ENCODE results near the gene SRRD.
A peak's percentile ranks its signal among the peaks of the same experiment; 100 is the strongest.

SRRD gene

GRCh38 chr22:26514419-26515161 lies 30.9 kb downstream of the SRRD start:
- H3K36me3 ChIP-seq (ENCODE audit: low read length) = no peaks in the 10 kb centered on the region
- no peak overlapping the region for H3K27ac ChIP-seq (ENCODE audit: low read depth, low read length)
- no peaks in the 10 kb centered on the region for H3K9me2 ChIP-seq (replicated peaks; ENCODE audit: insufficient read depth, low read length)
- H3K9me3 ChIP-seq (ENCODE audit: insufficient read depth, low read length) = no peaks in the 10 kb centered on the region
- H4K20me1 ChIP-seq (ENCODE audit: low read depth, low read length) = no peaks in the 10 kb centered on the region
- peaks cover 18% of the 10 kb centered on the region for H3K79me2 ChIP-seq (ENCODE audit: insufficient read depth, low read length)
- peak overlapping the region; percentile 92 for H3K4me2 ChIP-seq (ENCODE audit: low read depth, low read length, poor library complexity, severe bottlenecking)
- no peak overlapping the region for H3K4me3 ChIP-seq (ENCODE audit: insufficient read depth, low read length, poor library complexity, severe bottlenecking)
- no peak for TF ChIP-seq CTCF (IDR thresholded peaks at IDR 0.05; ENCODE audit: insufficient read depth, low read length, poor library complexity, severe bottlenecking)
- no peak for TF ChIP-seq EZH2phosphoT487 (conservative IDR thresholded peaks at IDR 0.05; ENCODE audit: low read length)
- H2AFZ ChIP-seq (ENCODE audit: low read depth, low read length, severe bottlenecking) = no peak overlapping the region
- no peaks in the 10 kb centered on the region for H3K27me3 ChIP-seq (ENCODE audit: low read length)
- no peak overlapping the region for H3K9ac ChIP-seq (ENCODE audit: low read length)
- H3F3A ChIP-seq (ENCODE audit: insufficient read depth) = no peaks in the 10 kb centered on the region

- H3K36me3 ChIP-seq (ENCODE audit: low read length) = no peaks in the 10 kb centered on the region
- no peaks in the 10 kb centered on the region for H3K9me2 ChIP-seq (replicated peaks; ENCODE audit: insufficient read depth, low read length)
- TF ChIP-seq EZH2phosphoT487 (conservative IDR thresholded peaks at IDR 0.05; ENCODE audit: low read length) (no peak), CTCF (IDR thresholded peaks at IDR 0.05; ENCODE audit: insufficient read depth, low read length, poor library complexity, severe bottlenecking) (no peak)
- no peak overlapping the region for H3K9ac ChIP-seq (ENCODE audit: low read length)
- H3K9me3 ChIP-seq (ENCODE audit: insufficient read depth, low read length) = no peaks in the 10 kb centered on the region
- no peaks in the 10 kb centered on the region for H3F3A ChIP-seq (ENCODE audit: insufficient read depth)
- no peaks in the 10 kb centered on the region for H4K20me1 ChIP-seq (ENCODE audit: low read depth, low read length)
- peaks cover 15% of the 10 kb centered on the region for H3K79me2 ChIP-seq (ENCODE audit: insufficient read depth, low read length)
- no peak overlapping the region for H3K4me3 ChIP-seq (ENCODE audit: insufficient read depth, low read length, poor library complexity, severe bottlenecking)
- H3K27me3 ChIP-seq (ENCODE audit: low read length) = no peaks in the 10 kb centered on the region
- H3K27ac ChIP-seq (ENCODE audit: low read depth, low read length) = no peak overlapping the region
- no peak overlapping the region for H2AFZ ChIP-seq (ENCODE audit: low read depth, low read length, severe bottlenecking)
- no peak overlapping the region for H3K4me2 ChIP-seq (ENCODE audit: low read depth, low read length, poor library complexity, severe bottlenecking)
Observed at GRCh38 chr22:26515931-26516330, 32.3 kb downstream of the SRRD start.

- Histone ChIP-seq H3K27me3 (ENCODE audit: low read length) (no peaks in the 10 kb centered on the region), H3K36me3 (ENCODE audit: low read length) (no peaks in the 10 kb centered on the region), H3K4me3 (ENCODE audit: insufficient read depth, low read length, poor library complexity, severe bottlenecking) (no peak overlapping the region), H3K9me2 (replicated peaks; ENCODE audit: insufficient read depth, low read length) (no peaks in the 10 kb centered on the region), H2AFZ (ENCODE audit: low read depth, low read length, severe bottlenecking) (no peak overlapping the region), H3K27ac (ENCODE audit: low read depth, low read length) (no peak overlapping the region), H3F3A (ENCODE audit: insufficient read depth) (no peaks in the 10 kb centered on the region), H3K4me2 (ENCODE audit: low read depth, low read length, poor library complexity, severe bottlenecking) (no peak overlapping the region), H4K20me1 (ENCODE audit: low read depth, low read length) (no peaks in the 10 kb centered on the region), H3K9me3 (ENCODE audit: insufficient read depth, low read length) (no peaks in the 10 kb centered on the region), H3K79me2 (ENCODE audit: insufficient read depth, low read length) (peaks cover 9% of the 10 kb centered on the region), H3K9ac (ENCODE audit: low read length) (no peak overlapping the region)
- TF ChIP-seq CTCF (IDR thresholded peaks at IDR 0.05; ENCODE audit: insufficient read depth, low read length, poor library complexity, severe bottlenecking) (no peak), EZH2phosphoT487 (conservative IDR thresholded peaks at IDR 0.05; ENCODE audit: low read length) (no peak)
Observed at GRCh38 chr22:26516503-26516902, 32.8 kb downstream of the SRRD start.

Measured in SU-DHL-6 (cell line).